Mammary epithelial cell (primary cell): Measurements from ENCODE around the gene CPPED1.

Source experiments
- EZH2 ChIP-seq: IDR thresholded peaks from 2 replicates; pipeline ENCODE4 v1.6.1; 2012; ENCODE audit warnings: low read length, inconsistent platforms, borderline replicate concordance
- TF ChIP-seq, protein P1 (sequence below), 2 donors: IDR thresholded peaks in 1 of 2; conservative IDR thresholded peaks in 1 of 2; 2 replicates each; pipeline ENCODE4 v1.5.1; 2011 to 2012; ENCODE audit warnings: inconsistent platforms in 2 of 2, low read length in 2 of 2, mild to moderate bottlenecking in 2 of 2, control low read depth in 1 of 2, low read depth in 1 of 2; ENCODE audit not compliant: insufficient read depth in 1 of 2; ENCODE audit errors: extremely low read depth in 1 of 2

DNA sequence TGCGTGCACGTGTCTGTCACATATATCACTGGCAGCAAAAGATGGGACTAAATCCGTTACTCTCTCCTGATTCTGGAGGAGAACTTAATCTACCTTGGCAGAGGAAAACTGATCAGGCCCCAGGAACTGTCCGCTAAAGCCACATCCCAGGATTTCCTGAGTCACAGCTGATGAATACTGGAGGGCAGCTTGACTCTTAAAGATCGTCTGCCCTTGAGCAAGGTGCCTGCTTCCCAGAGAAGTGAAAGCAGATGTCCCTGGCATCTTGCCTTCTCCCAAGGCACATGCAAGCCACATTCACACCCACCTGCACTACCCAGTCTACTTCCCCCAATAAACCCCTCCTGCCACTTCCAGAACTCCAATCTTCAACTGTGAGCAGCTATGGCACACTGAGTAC lies 99.8 kb downstream of the CPPED1 start:
- TF ChIP-seq, protein P1, sequence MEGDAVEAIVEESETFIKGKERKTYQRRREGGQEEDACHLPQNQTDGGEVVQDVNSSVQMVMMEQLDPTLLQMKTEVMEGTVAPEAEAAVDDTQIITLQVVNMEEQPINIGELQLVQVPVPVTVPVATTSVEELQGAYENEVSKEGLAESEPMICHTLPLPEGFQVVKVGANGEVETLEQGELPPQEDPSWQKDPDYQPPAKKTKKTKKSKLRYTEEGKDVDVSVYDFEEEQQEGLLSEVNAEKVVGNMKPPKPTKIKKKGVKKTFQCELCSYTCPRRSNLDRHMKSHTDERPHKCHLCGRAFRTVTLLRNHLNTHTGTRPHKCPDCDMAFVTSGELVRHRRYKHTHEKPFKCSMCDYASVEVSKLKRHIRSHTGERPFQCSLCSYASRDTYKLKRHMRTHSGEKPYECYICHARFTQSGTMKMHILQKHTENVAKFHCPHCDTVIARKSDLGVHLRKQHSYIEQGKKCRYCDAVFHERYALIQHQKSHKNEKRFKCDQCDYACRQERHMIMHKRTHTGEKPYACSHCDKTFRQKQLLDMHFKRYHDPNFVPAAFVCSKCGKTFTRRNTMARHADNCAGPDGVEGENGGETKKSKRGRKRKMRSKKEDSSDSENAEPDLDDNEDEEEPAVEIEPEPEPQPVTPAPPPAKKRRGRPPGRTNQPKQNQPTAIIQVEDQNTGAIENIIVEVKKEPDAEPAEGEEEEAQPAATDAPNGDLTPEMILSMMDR (conservative IDR thresholded peaks at IDR 0.05 in 1 of 2, IDR thresholded peaks at IDR 0.05 in 1 of 2; ENCODE audit: extremely low read depth in 1 of 2, insufficient read depth in 1 of 2, low read depth in 1 of 2, low read length in 2 of 2), result no peak
- no peak for TF ChIP-seq EZH2
